HG03159 (cell line): Measurements from ENCODE around the gene CGRRF1.

Source experiments
- ATAC-seq: cut with Tn5 transposase; IDR thresholded peaks from one replicate; pipeline ENCODE4 v1.9.1; 2021; ENCODE audit warnings: mild to moderate bottlenecking, moderate library complexity; ENCODE audit not compliant: unreplicated experiment

Gene CGRRF1, protein sequence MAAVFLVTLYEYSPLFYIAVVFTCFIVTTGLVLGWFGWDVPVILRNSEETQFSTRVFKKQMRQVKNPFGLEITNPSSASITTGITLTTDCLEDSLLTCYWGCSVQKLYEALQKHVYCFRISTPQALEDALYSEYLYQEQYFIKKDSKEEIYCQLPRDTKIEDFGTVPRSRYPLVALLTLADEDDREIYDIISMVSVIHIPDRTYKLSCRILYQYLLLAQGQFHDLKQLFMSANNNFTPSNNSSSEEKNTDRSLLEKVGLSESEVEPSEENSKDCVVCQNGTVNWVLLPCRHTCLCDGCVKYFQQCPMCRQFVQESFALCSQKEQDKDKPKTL

DNA sequence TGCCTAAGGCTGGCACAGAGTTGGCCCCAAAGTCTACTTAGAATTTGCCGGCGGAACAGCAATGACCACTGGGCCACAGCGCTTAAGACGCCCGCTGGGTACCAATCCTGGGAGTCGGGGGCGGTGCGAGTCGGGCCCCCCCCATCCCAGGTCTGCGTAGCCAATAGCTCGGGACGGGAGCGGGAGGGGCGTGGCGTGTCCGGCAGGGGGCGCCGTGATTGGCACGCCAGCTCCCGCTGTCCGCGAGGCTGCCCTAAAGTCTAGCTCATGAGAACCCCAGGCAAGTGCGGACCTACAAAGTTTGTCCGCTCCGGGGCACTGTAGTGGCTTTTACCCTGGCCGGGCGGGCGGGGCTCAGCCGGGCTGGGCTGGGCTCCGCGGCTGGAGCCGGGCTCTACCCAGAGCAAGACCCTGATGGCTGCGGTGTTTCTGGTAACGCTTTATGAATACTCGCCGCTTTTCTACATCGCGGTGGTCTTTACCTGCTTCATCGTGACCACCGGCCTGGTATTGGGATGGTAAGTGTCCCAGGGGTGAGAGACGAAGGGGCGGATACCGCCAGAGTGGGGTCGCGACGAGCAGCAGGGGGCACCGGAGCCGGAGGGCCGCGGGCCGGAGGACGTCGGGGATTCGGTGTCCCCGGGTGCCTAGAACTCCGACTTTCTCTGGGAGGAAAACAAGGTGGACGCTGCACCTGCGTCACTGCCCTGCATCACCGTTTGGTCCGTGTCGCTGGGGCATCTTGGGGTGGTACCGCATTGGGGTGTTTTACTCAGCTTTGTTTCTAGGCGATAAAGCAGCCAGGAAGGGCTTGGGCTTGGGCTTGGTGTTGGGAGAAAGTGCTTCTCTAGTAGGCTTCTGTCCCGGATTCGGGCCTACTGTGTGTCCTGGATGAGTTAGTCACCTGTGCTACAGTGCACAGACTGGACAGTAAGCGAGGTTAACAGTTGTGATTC lies at the start of gene CGRRF1:
Gene CGRRF1, plus strand, starts transcription at position 361 of the 956 bp plus-strand sequence. Its CDS starts 54 bp downstream, at position 415.
- peak; percentile 94 for ATAC-seq

DNA sequence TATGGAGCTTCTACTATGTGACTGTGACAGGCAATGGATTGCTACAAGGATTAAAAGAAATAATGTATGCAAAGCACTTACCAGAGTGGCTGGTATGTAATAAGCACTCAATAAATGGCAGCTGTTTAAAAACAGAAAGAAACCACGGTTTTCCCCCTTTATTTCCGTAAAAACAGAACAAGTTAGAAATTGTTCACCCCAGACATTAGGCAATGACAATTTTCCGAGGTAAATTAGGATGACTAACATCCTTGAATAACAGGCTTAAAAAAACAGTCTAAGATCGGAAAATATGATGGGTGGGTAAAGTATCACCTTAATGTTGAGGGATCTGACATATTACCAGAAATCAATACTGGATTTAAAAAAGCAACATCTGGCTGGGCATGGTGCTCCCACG lies 47.7 kb upstream of the CGRRF1 start:
- ATAC-seq: no peak

DNA sequence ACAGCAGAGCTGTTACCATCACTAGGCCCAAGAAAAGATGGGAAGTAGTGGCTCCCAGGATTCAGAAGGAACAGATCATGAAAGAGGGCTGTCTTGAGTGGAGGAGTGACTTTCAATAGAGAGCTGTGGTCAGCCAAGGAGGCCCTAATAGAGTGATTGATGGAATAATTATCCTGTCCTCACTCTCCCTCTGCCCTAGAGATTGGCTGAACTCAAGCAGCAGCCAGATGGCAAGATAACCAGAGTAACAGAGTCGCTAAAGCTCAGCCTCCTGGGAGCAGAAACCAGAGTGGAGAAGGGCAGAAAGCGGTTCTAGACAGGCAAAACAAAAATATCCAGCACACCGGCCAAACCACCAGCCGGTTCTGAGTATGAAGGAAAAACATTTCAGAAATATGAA lies 44.1 kb upstream of the CGRRF1 start:
- ATAC-seq: no peak

DNA sequence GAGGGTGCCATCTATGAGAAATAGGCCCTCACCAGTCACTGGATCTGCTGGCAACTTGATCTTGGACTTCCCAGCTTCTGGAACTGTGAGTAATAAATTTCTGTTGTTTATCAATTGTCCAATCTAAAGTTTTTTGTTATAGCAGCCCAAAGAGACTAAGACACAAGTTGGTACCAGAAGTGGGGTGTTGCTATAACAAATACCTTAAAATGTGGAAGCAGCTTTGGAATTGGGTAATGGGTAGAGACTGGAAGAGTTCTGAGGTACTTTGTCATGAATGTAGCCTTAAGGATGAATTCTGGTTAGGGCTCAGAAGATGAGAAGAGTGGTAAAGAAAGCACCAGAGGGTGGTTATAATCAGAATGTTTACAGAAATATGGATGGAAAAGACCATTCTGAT lies 42.4 kb upstream of the CGRRF1 start:
- no peak for ATAC-seq

DNA sequence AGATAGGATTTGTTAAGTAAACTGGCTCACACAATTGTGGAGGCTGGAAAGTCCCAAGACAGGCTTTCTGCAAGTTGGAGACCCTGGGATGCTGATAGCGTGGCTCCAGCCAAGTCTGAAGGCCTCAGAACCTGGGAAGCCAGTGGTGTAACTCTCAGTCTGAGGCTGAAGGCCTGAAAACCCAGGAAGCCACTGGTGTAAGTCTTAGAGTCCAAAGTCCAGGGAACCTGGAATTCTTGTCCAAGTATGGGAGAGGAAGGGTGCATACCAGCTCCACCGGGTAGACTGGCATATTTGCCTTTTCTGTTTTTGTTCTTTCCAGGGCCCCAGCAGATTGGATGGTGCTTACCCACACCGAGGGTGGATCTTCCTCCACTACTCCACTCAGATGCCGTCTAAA lies 39.0 kb upstream of the CGRRF1 start:
- no peak for ATAC-seq

DNA sequence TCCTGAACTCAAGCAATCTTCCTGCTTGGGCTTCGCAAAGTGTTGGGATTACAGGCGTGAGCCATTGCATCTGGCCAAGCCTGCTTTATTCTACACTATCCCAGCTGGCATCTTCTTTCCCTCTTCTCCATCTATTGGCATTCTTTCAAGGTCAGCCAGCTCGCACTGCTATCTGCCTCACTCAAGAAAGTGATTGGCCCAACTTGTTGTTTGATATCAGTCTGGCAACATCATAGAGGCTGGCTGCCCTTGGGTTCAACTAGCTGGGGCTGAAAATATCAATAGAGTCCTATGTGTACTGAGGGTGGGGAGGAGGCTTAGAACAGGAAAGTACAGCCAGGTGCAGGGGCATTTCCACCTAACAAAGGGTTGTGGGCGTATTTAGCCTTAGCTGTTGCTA lies 38.1 kb upstream of the CGRRF1 start:
- ATAC-seq: no peak

DNA sequence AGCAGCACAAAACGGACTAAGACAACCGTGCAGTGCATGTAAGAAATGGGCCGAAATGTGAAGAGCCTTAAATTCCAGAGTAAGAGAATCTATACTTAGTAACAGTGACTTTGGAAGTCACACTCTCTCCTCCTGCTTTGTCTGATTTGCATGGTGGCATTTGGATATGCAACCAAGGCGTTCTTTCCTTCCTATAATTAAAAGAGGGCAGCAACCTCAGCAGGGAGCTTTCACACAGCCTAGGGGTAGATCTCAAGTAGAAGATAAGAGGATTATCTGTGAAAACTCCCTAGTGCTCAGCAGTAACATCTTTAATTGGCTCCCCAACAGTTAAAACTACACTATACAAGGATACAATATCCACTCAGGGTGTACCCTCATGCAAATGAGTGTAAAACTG lies 37.4 kb upstream of the CGRRF1 start:
- ATAC-seq: no peak

DNA sequence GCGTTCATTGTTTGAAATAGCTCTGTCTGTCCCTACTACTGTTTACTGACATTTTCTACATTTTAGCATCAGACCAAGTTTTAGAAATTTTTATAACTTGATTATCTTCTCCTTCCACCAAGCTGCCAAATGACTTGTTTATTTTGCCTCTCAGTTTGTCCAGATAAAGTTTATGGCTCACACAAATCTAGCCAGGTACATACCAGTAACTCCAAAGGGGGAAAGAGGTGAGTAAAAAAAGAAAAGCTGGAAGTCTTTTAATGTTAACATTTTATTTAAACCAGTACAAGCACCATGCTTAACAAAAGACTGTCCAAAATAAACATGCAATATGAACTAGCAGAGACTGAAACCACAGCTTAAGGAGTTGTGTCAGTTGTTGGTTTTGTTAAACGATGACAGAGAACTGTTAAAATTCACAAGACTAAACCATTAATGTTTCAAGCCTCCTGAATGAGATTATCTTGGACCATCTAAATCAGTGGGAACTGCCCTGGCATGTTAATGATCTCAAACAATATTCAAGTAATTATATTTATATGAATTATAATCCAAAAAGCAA lies 35.4 kb upstream of the CGRRF1 start:
- ATAC-seq: no peak

DNA sequence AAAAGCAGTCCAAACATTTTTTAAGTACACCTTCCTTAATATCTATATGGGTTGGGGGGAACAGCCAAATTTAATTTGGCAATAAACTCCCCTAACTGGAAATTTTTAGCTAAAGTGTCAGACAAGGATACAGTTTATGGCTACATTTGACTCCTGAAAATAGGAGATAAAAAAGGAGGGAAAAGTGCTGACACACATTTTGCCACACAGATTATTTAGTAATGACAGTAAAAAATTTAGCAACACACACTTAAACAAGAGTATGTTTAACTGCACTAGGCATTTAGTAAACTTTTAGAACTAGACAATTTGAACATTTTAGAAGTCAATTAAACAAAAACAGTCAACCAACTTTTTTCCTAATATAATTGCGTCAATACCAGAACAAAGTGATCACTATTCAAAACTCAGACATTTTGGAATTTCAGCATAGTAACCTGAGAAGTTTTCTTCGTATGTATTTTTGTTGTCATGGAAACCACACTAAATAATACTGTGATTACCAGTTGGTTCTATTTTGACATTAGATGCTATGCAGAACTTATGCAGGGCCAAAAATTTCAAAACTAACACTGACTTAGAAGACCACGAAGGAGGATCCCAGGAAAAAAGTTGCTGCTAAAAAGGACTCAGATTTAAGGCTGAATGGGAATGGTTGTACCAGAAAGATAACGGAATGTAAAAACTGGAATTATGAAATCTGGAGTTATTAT lies 34.4 kb upstream of the CGRRF1 start:
- no peak for ATAC-seq

DNA sequence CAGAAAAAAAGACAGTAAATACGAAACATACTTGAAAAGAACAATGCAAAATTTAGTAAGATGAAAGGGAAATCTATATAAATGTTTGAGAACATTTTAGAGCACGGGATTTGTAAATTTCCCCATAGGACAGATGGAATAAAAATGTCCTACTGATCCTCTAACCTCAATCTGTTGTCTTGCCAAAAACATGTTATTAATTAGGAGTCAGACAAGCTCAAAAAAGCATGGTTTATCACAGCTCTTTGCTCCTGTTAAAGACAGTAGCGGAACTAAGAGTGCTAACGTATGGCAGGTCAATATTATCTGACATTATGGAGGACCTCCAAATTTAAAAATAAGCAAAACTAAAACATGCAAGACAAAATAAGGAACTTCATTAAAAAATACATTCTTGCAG lies 33.8 kb upstream of the CGRRF1 start:
- no peak for ATAC-seq

DNA sequence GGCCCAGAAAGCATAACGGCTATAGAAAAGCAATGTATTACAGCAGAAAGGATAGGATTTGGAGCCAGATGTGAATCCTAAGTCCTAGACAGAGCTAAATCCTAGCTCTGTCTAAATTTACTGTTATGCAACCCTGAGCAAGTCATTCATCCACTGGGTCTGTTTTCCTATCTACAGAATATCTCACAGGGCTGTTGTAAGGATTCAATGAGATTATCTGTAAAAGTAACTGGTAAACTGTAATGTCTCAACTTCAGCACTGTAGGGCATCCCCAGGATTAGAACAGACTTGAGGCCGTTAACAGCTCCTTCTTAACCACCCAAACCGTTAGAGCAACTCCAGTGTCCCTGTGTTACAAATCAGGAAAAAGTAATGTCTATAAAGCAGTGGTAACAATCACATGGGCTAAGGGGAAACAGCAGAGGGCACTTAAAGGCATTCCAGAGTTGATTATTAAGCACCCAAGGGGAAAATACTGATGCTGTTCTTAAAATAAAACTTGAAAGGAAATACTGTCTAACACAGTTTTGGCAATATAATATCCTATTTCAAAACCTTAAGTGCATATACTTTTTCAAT lies 31.0 kb upstream of the CGRRF1 start:
- no peak for ATAC-seq

DNA sequence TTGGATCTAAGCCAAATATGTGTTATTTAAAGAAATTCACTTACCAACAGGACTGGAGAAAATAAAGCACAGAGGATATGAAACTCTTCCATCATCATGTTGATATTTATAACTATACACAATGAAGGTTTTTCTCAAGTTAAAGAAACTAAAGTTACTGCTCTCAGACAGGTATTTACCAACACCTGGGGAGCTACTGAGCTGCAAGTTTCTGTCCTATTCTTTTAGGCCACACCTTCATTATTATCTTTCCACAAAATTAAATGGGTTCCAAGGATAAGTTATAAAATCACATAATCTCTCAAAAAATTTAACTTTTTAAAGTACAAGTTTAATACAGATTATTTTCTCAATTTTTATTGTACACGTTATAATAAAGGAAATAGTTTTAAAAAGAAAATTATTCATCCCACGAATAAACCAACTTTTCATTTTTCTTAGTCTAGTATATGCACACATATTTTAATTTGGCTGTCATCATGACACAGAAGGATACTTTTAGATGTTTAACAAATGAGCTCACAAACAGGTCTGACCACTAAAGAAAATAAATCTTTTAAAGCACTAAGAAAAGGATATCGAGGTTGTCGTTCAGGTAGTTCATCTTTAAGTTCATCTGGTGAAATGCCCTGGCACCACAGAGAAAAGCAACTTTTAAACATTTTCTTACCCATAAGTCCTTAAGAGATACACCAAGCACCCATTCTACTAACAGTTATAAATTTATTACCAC lies 28.7 kb upstream of the CGRRF1 start:
- no peak for ATAC-seq

DNA sequence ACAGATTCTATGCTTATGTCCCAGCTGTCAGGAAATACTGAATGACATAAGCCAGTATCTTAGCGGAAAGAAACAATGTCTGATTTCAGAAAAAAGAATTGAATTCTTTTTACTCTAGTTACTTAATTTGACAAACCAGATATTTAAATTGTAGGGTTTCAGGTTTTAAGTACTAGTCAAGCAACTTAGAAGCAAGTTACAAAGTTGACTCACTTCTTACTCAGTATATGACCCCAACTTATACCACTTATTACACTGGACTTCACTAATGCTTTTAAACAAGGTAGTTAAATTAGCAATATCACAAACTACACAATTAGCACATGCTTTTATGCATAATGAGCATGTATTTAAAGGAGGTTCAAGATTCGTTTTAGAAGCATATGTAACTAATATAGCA lies 28.0 kb upstream of the CGRRF1 start:
- no peak for ATAC-seq

DNA sequence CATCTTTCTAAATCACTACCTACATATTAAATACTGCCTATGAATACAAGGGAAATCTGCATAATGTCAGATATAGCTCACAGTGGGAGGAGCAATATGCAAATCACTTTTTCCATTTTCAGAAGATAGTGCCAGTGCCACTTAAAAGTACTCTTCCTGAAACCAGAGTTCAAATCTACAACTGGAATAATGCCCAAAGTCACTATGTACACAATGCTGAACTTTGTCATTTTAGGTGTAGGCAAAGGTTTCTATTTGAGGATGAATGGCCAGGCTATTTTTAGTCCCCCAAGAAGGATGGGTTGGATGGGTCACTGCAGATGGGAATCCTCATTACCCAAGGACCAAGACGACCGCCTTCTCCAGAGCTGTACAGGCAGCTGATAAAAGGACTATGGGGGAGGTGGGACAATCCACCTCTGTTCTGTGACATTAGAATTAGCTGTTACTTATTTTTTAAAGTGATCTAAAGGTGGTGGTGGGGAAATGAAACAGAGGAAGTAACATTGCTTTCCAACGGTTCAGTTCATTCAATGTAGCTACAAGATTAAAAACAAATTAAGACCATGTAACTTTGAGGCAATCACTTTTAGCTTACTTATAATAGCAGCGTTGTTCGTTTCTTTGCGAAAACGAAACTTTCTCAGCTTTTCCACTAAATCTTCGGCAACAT lies 26.5 kb upstream of the CGRRF1 start:
- ATAC-seq: no peak

DNA sequence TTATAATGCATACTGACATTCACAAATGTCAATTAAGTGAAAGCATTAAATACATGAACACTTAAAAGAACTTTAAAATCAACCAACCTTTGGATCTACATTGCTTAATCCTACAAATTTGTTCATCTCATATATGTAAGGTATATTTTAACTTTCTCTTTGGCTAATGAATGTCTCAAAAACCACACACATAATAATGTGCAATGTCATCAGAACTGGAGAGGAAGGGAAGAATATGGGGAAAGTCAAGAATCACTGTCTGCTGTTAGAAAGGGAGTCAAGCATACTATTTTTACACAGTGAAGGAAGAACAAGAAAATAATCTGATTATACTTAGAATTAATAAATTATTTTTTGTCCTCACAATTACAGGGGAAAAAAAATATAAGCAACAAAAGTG lies 25.9 kb upstream of the CGRRF1 start:
- no peak for ATAC-seq

DNA sequence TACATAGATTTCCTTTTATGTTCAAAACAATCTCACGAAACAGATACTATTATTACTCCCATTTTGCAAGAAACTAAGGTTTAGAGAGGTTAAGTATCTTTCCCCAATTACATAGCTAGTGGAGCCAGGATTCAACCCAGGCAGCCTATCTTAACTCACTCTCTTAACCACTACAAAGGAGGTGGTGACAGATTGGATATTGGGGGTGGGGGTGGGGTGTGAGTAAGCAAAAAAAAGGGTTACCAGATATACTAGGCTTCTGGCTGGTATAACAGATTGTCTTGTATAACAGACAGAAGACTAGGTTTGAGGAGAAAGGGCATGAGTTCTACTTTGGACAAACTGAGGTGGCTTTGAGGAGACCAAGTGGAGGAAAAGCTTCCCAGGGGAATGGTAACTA lies 23.0 kb upstream of the CGRRF1 start:
- ATAC-seq: no peak

DNA sequence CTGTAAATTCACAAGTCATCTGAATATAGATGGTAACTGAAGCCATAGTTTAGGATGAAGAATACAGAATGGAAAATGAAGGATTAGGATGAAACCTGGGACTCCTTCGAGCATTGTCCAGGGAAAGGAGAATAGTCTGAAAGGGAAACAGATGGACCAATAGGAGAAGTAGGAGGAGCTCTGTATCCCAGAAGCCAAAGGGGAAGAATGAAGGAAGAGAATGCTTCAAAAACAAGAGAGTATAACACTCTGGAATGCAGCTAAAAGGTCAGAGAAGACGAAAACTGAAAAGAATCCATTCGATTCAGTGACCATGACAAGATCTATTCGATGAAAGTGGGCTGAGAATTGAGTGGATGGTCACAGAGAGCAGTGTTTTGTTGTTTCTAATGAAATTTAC lies 21.9 kb upstream of the CGRRF1 start:
- no peak for ATAC-seq

DNA sequence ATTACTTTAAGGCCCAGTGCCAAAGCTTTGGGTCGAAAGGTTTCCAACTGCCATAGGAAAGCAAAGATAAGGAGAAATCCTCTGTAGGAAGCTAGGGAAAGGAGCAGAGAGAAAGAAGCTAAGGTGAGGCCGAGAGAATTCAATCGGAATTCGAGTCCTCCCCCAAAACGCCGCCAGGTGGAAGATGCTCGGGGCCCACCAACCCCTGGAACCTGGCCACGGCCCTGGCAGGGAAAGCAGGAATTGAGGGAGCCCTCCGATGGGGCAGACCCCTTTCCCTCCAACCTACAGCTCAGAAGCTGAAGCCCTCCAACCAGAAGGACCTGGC lies 21.4 kb upstream of the CGRRF1 start:
- peak; percentile 31 for ATAC-seq

DNA sequence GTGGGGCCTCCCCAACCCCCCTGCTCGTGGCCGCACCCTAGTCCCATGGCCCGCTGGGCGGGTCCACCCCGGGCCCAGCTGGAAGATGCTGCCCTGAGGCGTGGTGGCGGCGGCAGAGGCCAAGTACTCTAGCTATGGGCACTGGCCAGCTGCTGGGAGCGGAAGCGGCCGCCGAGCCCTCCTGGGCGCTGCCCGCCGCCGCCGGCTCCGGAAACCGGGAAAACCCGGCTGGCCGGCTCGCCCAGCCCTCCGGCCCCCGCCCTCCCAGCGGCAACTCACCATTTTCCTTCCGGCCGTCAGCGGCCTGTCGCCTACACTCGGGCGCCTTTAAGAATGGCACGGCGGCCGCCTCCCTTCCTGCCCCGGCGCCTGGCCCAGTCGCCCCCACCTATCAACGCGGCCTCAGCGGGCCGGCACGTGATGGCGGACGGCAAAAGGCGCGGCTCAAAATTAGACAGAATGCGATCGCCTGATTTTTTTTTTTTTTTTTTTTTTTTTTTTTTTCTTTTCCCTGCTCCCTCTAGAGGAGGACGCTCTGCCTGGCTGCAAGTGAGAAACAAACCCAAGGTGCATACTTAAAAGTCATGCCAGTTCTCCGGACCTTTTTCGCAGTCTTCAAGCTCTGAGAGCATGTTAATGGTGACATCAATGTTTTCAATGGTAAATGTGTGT lies 20.9 kb upstream of the CGRRF1 start, which contains the start of gene GMFB:
Gene GMFB, minus strand, starts transcription at position 335 of the 672 bp plus-strand sequence. Its CDS starts 53 bp downstream, at position 282.
- ATAC-seq: peak; percentile 89
